Measurements from ENCODE around the gene GRM1. TPM values are rescaled to one million over a fixed set of nuclear protein-coding genes. Genes with fewer than 3 reads are reported as not detected.
A peak's percentile ranks its signal among the peaks of the same experiment; 100 is the strongest.

Gene GRM1
- total RNA-seq, 1 experiment from 2014 or later: not detected

- no peak for DNase-seq (ENCODE audit: low spot score)
Observed at GRCh38 chr6:146364816-146365594, 336.1 kb downstream of the GRM1 start.

- no peak for DNase-seq (ENCODE audit: low spot score)
Observed at GRCh38 chr6:146367061-146367460, 338.2 kb downstream of the GRM1 start.

GRCh38 chr6:146369866-146370265 is 341.0 kb downstream of the GRM1 start:
- no peak for DNase-seq (ENCODE audit: low spot score)

GRCh38 chr6:146381486-146381885 is 352.6 kb downstream of the GRM1 start:
- DNase-seq (ENCODE audit: low spot score): peak; percentile 15

GRCh38 chr6:146388736-146389364 is 360.0 kb downstream of the GRM1 start:
- DNase-seq (ENCODE audit: low spot score): no peak

- no peak for DNase-seq (ENCODE audit: low spot score)
Observed at GRCh38 chr6:146389740-146390139, 360.9 kb downstream of the GRM1 start.

- DNase-seq (ENCODE audit: low spot score): no peak
Observed at GRCh38 chr6:146397638-146398037, 368.8 kb downstream of the GRM1 start.

GRCh38 chr6:146402476-146402875 is 373.6 kb downstream of the GRM1 start:
- DNase-seq (ENCODE audit: low spot score): no peak

GRCh38 chr6:146408583-146408982 is 379.7 kb downstream of the GRM1 start:
- DNase-seq (ENCODE audit: low spot score): no peak

GRCh38 chr6:146410851-146411595 is 382.2 kb downstream of the GRM1 start:
- DNase-seq (ENCODE audit: low spot score): no peak

- no peak for DNase-seq (ENCODE audit: low spot score)
Observed at GRCh38 chr6:146419576-146419975, 390.7 kb downstream of the GRM1 start.

GRCh38 chr6:146420255-146420654 is 391.4 kb downstream of the GRM1 start:
- DNase-seq (ENCODE audit: low spot score): no peak

- DNase-seq (ENCODE audit: low spot score): no peak
Observed at GRCh38 chr6:146422789-146423375, 394.0 kb downstream of the GRM1 start.

- DNase-seq (ENCODE audit: low spot score): no peak
Observed at GRCh38 chr6:146423452-146423851, 394.6 kb downstream of the GRM1 start.

GRCh38 chr6:146426516-146426915 is 397.7 kb downstream of the GRM1 start:
- DNase-seq (ENCODE audit: low spot score): no peak

GRCh38 chr6:146429831-146430230 is 401.0 kb downstream of the GRM1 start:
- DNase-seq (ENCODE audit: low spot score): no peak

- no peak for DNase-seq (ENCODE audit: low spot score)
Observed at GRCh38 chr6:146433881-146434731, 405.2 kb downstream of the GRM1 start.

GRCh38 chr6:146434732-146435390 is 406.0 kb downstream of the GRM1 start:
- DNase-seq (ENCODE audit: low spot score): no peak

GRCh38 chr6:146441907-146442306 is 413.0 kb downstream of the GRM1 start:
- no peak for DNase-seq (ENCODE audit: low spot score)

GRCh38 chr6:146444189-146444588 is 415.3 kb downstream of the GRM1 start:
- no peak for DNase-seq (ENCODE audit: low spot score)

GRCh38 chr6:146445233-146445632 is 416.4 kb downstream of the GRM1 start:
- DNase-seq (ENCODE audit: low spot score): no peak
